Glomerular visceral epithelial cell (primary cell): ENCODE measurements around the gene ZXDB.
"Not testable (repeated sequence)": the region's sequence is repeated elsewhere in the genome, so short reads cannot be mapped to it uniquely, and the experiment has no call there.

Experiments used
- DNase-seq: peaks from one replicate; pipeline ENCODE4 v3.0.0-alpha.2; 2016; ENCODE audit errors: extremely low spot score

Gene ZXDB

DNA sequence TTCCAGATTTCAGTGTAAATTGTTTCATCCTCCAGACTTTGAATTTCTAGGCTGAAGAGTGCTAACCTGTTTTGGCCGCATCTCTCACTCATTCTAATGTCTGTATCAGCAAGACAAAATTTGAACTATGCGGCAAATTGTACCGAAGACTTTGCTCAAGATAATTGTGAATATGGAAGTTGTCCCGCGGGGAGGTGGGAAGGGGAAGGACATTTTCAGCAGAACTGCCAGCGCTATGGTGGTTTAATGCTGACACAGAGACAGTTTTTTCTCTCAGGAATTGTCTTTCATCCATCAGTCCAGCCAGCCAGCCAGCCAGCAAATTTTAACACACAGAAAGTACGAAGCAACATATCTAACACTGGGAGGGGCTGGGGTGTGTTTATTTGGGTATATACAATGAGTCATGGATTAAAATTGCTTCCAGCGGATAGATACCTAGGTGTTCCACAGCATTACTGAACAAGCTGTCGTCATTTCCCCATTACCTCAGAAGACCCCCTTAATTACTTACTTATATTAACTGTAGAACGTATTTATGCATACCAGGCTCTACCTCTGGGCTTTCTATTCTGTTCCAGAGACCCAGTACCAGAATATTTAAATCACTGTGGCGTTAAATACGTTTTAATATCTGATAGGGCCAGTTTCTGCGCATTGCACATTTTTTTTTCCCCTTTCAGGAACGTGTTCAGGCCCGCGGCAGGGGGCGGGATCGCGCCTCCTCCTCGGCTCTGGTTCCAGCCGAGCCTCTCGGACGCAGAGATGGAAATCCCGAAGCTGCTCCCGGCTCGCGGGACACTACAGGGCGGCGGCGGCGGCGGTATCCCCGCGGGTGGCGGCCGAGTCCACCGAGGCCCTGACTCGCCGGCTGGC, at the start of gene ZXDB:
TSS of gene ZXDB (plus strand) at position 728 of the 876 bp plus-strand sequence. CDS start at position 766, 38 bp downstream.
- peak; percentile 17 for DNase-seq

DNA sequence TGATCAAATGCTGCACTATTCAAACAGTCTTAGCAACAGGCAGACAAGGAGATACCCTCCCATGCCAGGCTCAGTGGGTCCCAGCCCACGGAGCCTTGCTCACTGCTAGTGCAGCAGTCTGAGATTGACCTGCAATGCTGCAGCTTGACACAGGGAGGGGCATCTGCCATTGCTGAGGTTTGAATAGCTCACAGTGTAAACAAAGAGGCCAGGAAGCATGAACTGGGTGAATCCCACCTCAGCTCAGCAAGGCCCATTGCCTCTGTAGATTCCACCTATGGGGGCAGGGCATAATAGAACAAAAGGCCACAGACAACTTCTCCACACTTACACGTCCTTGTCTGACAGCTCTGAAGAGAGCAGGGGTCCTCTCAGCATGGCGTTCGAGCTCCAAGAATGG, 26.6 kb upstream of the ZXDB start:
- no peak for DNase-seq

DNA sequence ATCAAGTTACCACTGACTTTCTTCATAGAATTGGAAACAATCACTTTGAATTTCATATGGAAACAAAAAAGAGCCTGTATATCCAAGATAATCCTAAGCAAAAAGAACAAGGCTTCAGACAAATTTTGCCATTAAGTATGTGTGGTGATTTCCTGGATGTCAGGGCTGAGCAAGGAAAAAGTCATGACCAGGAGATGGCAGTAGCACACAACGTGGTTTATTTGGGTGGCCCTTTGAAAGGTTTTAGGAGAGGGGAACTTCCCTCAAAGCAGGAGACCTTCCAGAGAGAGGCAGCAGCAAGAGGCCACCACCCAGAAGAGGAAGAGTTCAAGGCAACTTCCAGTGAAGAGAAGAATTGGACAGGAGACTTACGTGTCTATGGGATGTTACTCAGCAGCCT, 18.1 kb upstream of the ZXDB start:
- DNase-seq = no peak

DNA sequence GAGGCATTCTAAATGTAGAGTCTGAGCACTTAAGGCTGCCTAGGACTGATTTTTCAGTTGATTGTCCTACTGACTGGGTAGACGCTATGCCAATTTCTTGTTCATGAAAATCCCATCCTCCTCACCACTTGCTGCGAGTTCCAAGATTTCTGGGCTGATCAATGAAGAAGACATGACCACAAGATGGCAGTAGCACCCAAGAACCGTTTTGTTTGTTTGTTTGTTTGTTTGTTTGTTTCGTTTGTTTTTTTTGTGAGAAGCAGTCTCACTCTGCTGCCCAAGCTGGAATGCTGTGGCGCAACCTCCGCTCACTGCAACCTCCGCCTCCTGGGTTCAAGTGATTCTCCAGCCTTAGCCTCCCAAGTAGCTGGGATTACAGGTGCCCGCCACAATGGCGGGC, 8.9 kb upstream of the ZXDB start:
- not testable (repeated sequence) for DNase-seq

DNA sequence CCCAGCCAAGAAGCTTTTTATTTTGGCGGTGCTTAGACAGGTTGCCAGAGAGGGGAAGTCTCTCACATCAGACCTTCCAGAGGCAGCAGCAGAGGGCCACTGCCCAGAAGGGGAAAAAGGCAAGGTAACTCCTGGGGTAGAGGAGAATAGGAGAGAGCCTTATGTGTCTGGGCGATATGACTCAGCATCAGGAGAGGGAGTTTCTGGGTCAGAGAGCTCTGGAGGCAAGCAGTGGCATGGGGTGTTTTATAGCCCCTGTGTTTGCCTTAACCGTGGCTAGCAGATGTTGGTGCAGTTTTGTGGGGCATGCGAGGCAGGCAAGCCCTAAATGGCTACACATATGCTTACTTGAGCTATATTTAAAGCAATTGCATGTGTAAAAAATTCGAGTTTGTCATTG, 8.3 kb upstream of the ZXDB start:
- no peak for DNase-seq

DNA sequence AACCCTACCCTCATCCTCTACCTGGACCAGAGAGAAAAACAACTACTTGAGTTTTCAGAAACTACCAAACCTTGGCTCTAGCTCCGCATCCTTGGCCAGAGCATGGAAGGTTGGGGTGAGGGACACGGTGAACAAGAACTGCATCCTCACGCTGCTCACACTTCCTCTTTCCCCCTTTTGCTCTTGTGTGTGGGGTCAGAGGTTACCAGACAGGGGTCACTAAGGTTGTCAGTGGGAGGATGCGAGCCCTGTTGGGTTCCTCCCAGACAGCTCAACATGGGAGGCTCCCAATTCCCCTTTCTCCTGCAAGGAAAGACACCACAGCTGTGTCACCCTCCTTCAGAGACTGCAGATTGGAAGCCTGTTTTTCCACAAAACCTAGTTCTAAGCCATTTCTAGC, 5.5 kb upstream of the ZXDB start:
- no peak for DNase-seq

DNA sequence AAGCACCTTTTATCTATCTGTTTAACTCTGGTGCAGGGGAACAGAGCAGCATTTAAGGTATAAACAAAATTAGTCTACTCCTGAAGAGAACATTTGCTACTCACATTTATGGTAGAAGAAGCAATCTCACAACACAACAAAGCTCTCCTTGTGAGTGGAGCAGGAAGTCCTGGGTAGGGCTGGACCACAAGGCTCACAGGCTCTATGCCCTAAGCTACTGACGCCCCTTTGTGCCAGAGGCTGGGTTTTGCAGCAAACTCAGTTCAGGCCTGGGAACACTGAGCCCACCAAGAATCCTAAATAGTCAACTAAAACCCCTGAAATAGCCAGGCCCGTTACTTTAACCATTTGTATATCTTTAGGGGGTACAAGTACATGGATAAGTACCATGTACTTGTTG, 4.7 kb upstream of the ZXDB start:
- DNase-seq = no peak

DNA sequence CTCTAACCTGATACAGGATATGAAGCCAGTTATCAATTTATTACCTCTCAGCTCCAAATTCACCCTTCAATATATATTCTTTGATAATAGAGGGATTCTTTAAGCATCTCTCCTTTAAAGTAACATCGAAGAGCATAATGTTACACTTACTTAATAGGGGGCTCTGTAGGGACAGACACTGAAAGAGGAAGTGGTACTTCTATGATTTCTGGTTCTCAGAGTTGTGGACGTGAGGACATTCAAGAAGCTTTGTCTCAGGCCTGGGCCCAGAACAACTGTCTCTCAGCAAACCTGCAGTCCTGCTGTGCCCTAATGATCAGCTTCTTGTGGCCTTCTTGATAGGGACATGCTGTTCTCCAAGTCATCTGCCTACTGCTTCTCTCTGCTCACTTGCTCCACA, 4.2 kb upstream of the ZXDB start:
- DNase-seq = no peak

DNA sequence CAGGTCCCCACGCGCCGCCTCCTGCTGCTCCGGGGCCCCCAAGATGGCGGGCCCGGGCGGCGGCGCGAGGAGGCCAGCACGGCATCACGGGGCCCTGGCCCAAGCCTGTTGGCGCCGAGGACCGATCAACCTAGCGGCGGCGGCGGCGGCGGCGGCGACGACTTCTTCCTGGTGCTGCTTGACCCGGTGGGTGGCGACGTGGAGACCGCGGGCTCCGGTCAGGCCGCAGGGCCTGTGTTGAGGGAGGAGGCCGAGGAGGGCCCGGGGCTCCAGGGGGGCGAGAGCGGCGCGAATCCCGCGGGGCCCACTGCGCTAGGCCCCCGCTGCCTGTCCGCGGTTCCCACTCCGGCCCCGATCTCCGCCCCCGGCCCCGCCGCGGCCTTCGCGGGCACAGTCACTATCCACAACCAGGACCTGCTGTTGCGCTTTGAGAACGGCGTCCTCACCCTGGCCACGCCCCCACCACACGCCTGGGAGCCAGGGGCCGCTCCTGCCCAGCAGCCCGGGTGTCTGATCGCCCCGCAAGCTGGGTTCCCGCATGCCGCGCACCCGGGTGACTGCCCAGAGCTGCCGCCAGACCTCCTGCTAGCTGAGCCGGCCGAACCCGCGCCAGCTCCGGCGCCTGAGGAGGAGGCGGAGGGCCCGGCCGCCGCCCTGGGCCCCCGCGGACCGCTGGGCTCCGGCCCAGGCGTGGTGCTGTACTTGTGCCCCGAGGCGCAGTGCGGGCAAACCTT, 516 bp downstream of the ZXDB start:
- DNase-seq = peak; percentile 17

DNA sequence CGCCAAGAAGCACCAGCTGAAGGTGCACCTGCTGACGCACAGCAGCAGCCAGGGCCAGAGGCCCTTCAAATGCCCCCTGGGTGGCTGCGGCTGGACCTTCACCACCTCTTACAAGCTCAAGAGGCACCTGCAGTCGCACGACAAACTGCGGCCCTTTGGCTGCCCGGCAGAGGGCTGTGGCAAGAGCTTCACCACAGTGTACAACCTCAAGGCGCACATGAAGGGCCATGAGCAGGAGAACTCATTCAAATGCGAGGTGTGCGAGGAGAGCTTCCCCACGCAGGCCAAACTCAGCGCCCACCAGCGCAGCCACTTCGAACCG, 1.0 kb downstream of the ZXDB start:
- DNase-seq = peak; percentile 50

DNA sequence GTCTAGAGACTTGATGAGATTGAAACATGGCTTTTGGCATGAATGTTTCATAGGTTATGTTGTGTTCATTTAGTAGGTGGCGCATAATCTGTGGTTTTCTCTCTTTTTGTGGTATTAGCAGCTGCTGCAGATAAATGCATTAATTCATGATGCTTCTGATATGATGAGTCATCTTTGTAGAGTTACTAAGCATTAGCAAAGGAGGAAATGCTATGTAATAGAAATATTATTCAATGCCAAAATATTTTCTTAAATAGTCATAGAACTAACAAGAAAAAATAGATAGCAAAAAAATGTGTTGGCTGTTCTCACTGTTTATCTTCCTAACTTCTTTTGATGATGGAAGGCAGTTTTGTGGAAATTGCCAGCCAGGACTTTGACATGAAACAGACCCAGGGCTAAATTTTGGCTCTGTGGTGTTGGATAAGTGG, 3.6 kb downstream of the ZXDB start:
- peak; percentile 43 for DNase-seq

DNA sequence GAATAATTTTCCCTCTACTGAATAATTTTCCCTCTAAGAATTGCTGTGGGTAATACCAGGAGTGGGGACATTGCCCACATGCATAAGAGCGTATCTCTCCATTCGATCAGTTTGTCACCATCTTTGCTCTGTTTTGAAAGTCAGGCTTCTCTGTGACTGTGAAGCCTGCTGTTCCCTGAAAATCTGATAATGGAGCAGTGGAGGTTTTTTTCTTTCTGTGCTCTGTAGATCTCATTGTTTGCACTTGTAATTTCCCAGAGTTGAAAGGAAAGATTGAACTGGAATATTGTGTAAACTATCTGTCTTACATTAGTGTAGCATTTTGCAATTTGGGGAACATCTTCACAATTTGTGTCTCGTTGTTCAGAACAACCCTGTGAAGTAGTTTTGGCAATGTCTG, 4.3 kb downstream of the ZXDB start:
- DNase-seq = no peak

DNA sequence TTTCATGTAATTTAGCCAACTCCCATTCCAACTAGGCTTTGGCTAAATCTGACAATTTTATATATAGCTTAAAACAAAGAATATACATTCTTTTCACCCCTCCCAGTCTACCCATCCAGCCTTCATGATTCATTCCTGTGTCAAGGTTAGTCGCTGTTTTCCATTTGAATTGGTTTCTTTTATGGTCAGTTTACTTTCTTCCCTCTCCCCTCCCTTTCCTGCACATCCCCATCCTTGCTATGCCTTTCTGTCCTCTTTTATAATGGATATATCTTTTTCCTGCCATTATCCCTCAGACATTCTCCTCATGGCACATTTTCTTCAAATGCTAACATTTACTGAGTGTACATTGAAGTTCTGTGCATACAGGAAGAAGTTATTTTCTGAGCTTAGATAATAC, 4.7 kb downstream of the ZXDB start:
- DNase-seq = no peak

DNA sequence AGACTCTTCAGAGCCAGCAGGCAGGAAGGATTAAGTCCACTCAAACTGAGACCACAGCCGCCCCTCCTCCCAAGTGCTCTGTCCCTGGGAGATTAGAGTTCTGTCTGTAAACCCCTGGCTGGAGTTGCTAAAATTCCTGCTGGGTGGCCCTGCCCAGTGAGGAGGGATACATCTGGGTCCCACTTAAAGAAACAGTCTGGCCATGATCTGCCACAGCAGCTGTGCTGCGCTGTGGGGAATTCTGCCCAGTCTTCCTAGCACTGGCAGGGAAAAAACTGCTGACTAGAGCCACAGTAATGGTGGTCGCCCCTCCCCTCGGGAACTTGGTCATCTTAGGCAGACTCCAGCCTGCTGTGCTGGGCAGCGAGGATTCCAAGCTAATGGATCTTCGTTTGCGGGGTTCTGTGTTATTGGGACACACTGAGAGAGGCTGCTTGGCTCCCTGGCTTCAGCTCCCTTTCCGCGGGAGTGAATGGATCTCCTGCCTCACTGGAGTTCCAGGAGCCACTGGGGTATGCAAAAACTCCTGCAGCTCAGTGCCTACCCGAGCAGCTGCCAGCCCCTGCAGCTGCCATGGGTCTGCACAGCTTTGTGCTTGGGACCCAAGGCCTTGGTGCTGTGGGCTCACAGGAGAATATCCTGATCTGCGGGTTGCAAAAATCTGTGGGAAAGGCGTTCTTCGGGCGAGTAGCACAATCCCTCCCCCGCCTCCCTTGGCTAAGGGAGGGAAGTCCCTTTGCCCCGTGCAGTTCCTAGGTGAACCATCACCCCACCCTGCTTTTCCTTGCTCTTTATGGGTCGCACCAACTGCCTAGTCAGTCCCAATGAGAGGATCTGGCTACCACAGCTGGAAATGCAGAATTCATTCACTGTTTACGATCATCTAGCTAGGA, 15.7 kb downstream of the ZXDB start:
- no peak for DNase-seq

DNA sequence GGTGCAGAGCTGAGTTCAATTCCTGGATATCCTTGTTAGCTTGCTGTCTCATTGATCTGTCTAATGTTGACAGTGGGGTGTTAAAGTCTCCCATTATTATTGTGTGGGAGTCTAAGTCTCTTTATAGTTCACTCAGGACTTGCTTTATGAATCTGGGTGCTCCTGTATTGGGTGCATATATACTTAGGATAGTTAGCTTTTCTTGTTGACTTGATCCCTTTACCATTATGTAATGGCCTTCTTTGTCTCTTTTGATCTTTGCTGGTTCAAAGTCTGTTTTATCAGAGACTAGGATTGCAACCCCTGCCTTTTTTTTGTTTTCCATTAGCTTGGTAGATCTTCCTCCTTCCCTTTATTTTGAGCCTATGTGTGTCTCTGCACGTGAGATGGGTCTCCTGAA, 21.5 kb downstream of the ZXDB start:
- DNase-seq = not testable (repeated sequence)

DNA sequence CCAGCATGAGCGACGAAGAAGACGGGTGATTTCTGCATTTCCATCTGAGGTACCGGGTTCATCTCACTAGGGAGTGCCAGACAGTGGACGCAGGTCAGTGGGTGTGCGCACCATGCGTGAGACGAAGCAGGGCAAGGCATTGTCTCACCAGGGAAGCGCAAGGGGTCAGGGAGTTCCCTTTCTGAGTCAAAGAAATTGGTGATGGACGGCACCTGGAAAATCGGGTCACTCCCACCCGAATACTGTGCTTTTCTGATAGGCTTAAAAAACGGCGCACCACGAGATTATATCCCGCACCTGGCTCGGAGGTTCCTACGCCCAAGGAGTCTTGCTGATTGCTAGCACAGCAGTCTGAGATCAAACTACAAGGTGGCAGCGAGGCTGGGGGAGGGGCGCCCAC, 37.6 kb downstream of the ZXDB start:
- not testable (repeated sequence) for DNase-seq

DNA sequence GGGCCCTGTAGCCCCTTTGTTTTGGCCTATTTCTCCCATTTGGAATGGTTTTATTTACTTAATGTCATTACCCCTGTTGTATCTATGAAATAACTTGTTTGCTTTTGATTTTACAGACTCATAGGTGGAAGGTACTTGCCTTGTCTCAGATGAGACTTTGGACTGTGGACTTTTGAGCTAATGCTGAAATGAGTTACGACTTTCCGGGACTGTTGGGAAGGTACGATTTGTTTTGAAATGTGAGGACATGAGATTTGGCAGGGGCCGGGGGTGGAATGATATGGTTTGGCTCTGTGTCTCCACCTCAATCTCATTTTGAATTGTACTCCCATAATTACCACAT, 48.8 kb downstream of the ZXDB start:
- DNase-seq = no peak

DNA sequence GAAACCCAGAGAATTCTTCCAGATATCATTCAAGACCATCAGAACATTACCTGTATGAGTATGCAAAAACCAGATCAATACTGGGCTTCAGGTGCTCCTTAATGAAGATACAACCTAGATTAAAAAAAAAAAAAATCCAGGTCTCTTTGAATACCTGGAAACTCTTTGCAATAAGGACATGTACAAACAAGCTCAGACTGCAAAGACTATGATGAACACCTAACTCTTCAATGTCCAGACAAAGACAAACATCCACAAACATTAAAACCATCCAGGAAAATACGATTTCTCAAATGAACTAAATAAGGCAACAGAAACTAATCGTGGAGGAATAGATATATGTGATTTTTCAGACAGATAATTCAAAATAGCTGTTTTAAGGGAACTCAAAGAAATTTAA, 49.5 kb downstream of the ZXDB start:
- no peak for DNase-seq

DNA sequence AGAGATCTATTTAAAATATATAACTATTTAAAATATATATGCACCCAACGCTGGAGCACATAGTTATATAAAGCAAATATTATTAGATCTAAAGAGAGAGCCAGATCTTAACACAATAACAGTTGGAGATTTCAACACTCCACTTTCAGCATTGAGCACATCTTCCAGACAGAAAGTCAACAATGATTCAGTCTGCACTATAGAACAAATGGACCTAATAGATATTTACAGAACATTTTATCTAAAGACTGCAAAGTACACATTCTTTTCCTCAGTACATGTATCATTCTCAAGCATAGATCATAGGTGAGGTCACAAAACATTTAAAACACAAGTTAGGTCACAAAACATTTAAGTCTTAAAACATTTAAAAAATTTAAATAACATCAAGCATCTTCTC, 51.9 kb downstream of the ZXDB start:
- no peak for DNase-seq

DNA sequence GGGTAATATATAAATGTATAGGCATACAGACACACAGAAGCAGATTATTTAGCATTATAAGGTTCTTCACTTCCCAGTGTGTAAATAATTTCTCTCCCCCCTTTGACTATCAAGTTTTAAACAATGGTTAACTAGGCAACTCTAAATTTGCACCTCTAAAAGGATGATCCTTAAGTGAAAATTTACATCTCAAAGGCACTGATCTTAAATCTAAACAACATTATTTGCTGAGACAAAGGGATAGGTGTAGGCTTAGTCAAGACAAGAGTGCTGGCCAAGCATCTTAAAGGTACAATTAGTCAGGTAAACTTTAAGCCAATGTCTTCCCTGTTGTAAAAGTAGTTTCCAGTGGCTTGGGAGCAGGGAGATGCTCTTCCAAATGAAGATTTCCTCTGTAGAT, 55.2 kb downstream of the ZXDB start:
- DNase-seq = no peak
